PC-3 (cell line): ENCODE results near the gene EDAR. TPM values are rescaled to one million over a fixed set of nuclear protein-coding genes. Genes with fewer than 3 reads are reported as not detected.

Source experiments
- ATAC-seq: fragments of 200-7000 bp; cut with Tn5 transposase; 2 replicates; pipeline ENCODE4 v1.9.1; 2020; ENCODE audit warnings: mild to moderate bottlenecking, moderate library complexity
- BruUV-seq: library from RNA; stranded (reverse); fragments of 400-500 nt; replicated peaks from 2 replicates; lab custom pipeline; 2021; lab: Mats Ljungman, UMichigan
- CTCF ChIA-PET: fragments of 300-600 bp; sonication (Branson Sonifier 250); formaldehyde crosslinking; loops from one replicate; lab custom pipeline; 2022; ENCODE audit warnings: antibody characterized with exemption; lab: Charles Lee
- POLR2A ChIA-PET: fragments of 300-600 bp; sonication (Branson Sonifier 250); formaldehyde crosslinking; loops from one replicate; lab custom pipeline; 2022; ENCODE audit warnings: antibody characterized with exemption; ENCODE audit not compliant: unreplicated experiment; lab: Charles Lee
- DNase-seq: peaks from one replicate; pipeline ENCODE4 v3.0.0-alpha.2; 2015
- H2AFZ ChIP-seq: fragments of 300-600 bp; sonication (generic); 2 replicates; pipeline ENCODE4 v1.6.0; 2016; ENCODE audit warnings: antibody characterized with exemption, low read length
- H3F3A ChIP-seq: fragments of 300-600 bp; sonication (generic); one replicate; pipeline ENCODE4 v1.6.0; 2017; ENCODE audit warnings: antibody characterized with exemption, low read length, control low read depth, mild to moderate bottlenecking; ENCODE audit not compliant: unreplicated experiment
- H3K27ac ChIP-seq: fragments of 300-600 bp; sonication (generic); 2 replicates; pipeline ENCODE4 v1.5.1; 2016; ENCODE audit warnings: mild to moderate bottlenecking, low read length
- H3K27me3 ChIP-seq: fragments of 300-600 bp; sonication (generic); 2 replicates; pipeline ENCODE4 v1.6.1; 2016; ENCODE audit warnings: low read length, mixed read lengths
- H3K36me3 ChIP-seq: fragments of 300-600 bp; sonication (generic); 2 replicates; pipeline ENCODE4 v1.6.1; 2016; ENCODE audit warnings: low read depth, mixed run types, low read length, mixed read lengths
- H3K4me1 ChIP-seq: fragments of 300-600 bp; sonication (generic); 2 replicates; pipeline ENCODE4 v1.5.1; 2016; ENCODE audit warnings: low read length; ENCODE audit not compliant: insufficient read depth
- H3K4me2 ChIP-seq: fragments of 300-600 bp; sonication (generic); 2 replicates; pipeline ENCODE4 v1.6.0; 2016; ENCODE audit warnings: low read length
- H3K4me3 ChIP-seq: fragments of 300-600 bp; sonication (generic); 2 replicates; pipeline ENCODE4 v1.5.1; 2016; ENCODE audit warnings: mild to moderate bottlenecking, low read length, mixed read lengths
- H3K79me2 ChIP-seq: fragments of 300-600 bp; sonication (generic); 2 replicates; pipeline ENCODE4 v1.6.1; 2017; ENCODE audit warnings: low read length, mixed read lengths
- H3K9ac ChIP-seq: fragments of 300-600 bp; sonication (generic); 2 replicates; pipeline ENCODE4 v1.6.0; 2016; ENCODE audit warnings: mild to moderate bottlenecking, low read length
- H3K9me2 ChIP-seq: fragments of 300-600 bp; sonication (generic); replicated peaks from 2 replicates; pipeline ENCODE4 v1.6.1; 2016; ENCODE audit warnings: mixed run types, low read length, mixed read lengths
- H3K9me3 ChIP-seq: fragments of 300-600 bp; sonication (generic); 2 replicates; pipeline ENCODE4 v1.6.1; 2016; ENCODE audit warnings: low read length, mixed read lengths
- H4K20me1 ChIP-seq: fragments of 300-600 bp; sonication (generic); 2 replicates; pipeline ENCODE4 v1.6.1; 2016; ENCODE audit warnings: low read length, mixed read lengths
- EZH2 ChIP-seq: fragments of 300-600 bp; sonication (generic); IDR thresholded peaks from one replicate; pipeline ENCODE4 v1.6.1; 2017; ENCODE audit warnings: antibody characterized with exemption, mild to moderate bottlenecking, low read length; ENCODE audit not compliant: unreplicated experiment
- EZH2phosphoT487 ChIP-seq: fragments of 300-600 bp; sonication (generic); IDR thresholded peaks from 2 replicates; pipeline ENCODE4 v1.6.1; 2018; ENCODE audit warnings: mild to moderate bottlenecking, antibody characterized with exemption, low read length, borderline replicate concordance
- intact Hi-C: fragments of 100-400 bp; cut with micrococcal nuclease; formaldehyde crosslinking; loops from 2 replicates; pipeline ENCODE4 v1.9.0; 2023
- total RNA-seq: library from RNA; depleted of rRNA; stranded (reverse); fragments of >200 nt; gene quantifications from 2 replicates; pipeline ENCODE4 v1.2.3, GENCODE V29; 2014
- TF ChIP-seq, protein P1 (sequence below): fragments of 300-600 bp; sonication (generic); conservative IDR thresholded peaks from 2 replicates; pipeline ENCODE4 v1.5.1; 2017; ENCODE audit warnings: antibody characterized with exemption, low read depth, mild to moderate bottlenecking, low read length

Gene EDAR
- total RNA-seq, 1 experiment from 2014 or later = 0.04 TPM

DNA sequence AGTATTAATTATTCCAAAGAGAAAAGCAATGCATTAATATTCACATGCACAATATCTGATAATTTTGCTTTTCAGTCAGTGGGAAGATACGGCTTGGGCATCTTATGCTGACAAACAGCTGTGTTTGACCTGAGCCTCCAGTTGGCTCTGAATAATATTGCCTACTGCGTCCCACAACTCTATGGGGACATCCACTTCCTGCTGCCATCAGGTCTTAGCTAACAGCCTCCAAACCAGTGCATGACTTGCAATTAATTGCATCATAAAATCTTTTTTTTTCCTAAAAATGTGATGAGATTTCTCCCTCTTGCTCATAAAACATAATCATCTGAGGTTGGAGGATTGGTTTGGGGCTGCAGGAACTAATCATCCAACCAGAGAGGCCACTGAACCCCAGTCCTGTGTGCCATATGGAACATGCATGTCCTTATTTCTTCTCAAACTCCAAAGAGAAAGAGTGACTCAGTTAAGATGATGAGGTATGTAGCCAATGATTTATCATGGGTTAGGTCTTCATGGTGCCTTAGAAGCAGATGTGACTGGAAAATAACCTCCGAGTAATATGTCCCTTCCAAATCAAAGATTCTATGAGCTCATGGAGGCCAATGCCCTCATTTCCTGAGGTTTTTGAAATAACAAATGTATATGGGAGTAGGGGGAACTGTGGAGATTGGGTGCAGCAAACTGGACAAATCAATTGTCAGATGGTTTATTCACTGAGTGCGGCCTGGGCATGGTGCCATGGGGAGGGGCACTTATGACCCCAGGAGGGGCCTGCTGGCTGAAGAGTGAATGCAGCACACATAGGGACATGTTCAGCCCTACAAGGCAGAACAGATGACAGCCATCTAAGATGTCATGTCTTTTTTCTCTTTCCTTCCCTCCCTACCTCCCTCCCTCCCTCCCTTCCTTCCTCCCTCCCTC is 39.4 kb downstream of the EDAR start:
- Histone ChIP-seq H3K4me3 (no peak overlapping the region), H3F3A (no peaks in the 10 kb centered on the region), H3K4me1 (no peaks in the 10 kb centered on the region), H3K27ac (no peak overlapping the region), H3K9me3 (no peaks in the 10 kb centered on the region), H3K9me2 (no peaks in the 10 kb centered on the region), H4K20me1 (no peaks in the 10 kb centered on the region), H2AFZ (no peak overlapping the region), H3K27me3 (no peaks in the 10 kb centered on the region), H3K36me3 (no peaks in the 10 kb centered on the region), H3K4me2 (no peak overlapping the region), H3K9ac (no peak overlapping the region), H3K79me2 (no peaks in the 10 kb centered on the region)
- ATAC-seq = no peak
- ChIA-PET CTCF (no interaction called here), POLR2A (no interaction called here)
- TF ChIP-seq EZH2phosphoT487 (no peak), EZH2 (no peak)
- TF ChIP-seq, protein P1, sequence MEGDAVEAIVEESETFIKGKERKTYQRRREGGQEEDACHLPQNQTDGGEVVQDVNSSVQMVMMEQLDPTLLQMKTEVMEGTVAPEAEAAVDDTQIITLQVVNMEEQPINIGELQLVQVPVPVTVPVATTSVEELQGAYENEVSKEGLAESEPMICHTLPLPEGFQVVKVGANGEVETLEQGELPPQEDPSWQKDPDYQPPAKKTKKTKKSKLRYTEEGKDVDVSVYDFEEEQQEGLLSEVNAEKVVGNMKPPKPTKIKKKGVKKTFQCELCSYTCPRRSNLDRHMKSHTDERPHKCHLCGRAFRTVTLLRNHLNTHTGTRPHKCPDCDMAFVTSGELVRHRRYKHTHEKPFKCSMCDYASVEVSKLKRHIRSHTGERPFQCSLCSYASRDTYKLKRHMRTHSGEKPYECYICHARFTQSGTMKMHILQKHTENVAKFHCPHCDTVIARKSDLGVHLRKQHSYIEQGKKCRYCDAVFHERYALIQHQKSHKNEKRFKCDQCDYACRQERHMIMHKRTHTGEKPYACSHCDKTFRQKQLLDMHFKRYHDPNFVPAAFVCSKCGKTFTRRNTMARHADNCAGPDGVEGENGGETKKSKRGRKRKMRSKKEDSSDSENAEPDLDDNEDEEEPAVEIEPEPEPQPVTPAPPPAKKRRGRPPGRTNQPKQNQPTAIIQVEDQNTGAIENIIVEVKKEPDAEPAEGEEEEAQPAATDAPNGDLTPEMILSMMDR = no peak
- no TSS peak for BruUV-seq
- intact Hi-C loops = no loop called here
- DNase-seq = no peak

DNA sequence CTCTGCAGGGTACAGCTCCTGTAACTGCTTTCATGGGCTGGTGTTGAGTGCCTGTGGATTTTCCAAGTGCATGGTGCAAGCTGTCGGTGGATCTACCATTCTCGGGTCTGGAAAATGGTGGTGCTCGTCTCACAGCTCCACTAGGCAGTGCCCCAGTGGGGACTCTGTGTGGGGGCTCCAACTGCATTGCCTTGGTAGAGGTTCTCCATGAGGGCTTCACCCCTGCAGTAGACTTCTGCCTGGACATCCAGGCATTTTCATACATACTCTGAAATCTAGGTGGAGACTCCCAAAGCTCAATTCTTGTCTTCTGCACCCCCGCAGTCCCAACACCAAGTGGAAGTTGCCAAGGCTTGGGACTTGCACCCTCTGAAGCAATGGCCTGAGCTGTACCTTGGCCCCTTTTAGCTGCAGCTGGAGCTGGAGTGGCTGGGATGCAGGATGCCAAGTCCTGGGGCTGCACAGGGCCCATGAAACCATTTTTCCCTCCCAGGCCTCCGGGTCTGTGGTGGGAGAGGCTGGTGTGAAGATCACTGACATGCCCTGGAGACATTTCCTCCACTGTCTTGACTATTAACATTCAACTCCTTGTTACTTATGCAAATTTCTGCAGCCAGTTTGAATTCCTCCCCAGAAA is 41.6 kb downstream of the EDAR start:
- no peaks in the 10 kb centered on the region for H4K20me1 ChIP-seq
- no peaks in the 10 kb centered on the region for H3F3A ChIP-seq
- DNase-seq (no peak), ATAC-seq (no peak)
- H3K79me2 ChIP-seq = no peaks in the 10 kb centered on the region
- H3K27ac ChIP-seq = no peak overlapping the region
- TF ChIP-seq EZH2 (no peak), EZH2phosphoT487 (no peak)
- TF ChIP-seq, protein P1 = no peak
- no peaks in the 10 kb centered on the region for H3K9me2 ChIP-seq
- no TSS peak for BruUV-seq
- no peaks in the 10 kb centered on the region for H3K4me1 ChIP-seq
- H3K9me3 ChIP-seq = no peaks in the 10 kb centered on the region
- H2AFZ ChIP-seq = no peak overlapping the region
- no peaks in the 10 kb centered on the region for H3K27me3 ChIP-seq
- no peak overlapping the region for H3K4me3 ChIP-seq
- no peak overlapping the region for H3K9ac ChIP-seq
- intact Hi-C loops = no loop called here
- H3K4me2 ChIP-seq = no peak overlapping the region
- POLR2A ChIA-PET = no interaction called here
- CTCF ChIA-PET = no interaction called here
- no peaks in the 10 kb centered on the region for H3K36me3 ChIP-seq

DNA sequence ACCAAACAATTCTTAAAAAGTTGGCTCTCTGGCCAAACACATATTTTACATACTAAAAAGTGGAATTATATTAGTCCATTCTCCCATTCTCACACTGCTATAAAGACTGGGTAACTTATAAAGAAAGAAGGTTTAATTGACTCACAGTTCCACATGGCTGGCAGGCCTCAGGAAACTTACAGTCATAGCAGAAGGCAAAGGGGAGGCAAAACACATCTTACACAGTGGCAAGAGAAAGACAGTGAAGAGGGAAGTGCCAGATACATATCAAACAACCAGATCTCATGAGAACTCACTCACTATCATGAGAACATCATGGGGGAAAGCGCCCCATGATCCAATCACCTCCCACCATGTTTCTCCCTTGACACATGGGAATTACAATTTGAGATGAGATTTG is 42.6 kb downstream of the EDAR start:
- no peaks in the 10 kb centered on the region for H3K27me3 ChIP-seq
- H4K20me1 ChIP-seq = no peaks in the 10 kb centered on the region
- no peak overlapping the region for H3K4me2 ChIP-seq
- no peaks in the 10 kb centered on the region for H3K79me2 ChIP-seq
- no peaks in the 10 kb centered on the region for H3F3A ChIP-seq
- H2AFZ ChIP-seq = no peak overlapping the region
- CTCF ChIA-PET = no interaction called here
- H3K9me3 ChIP-seq = no peaks in the 10 kb centered on the region
- DNase-seq = no peak
- intact Hi-C loops = no loop called here
- TF ChIP-seq EZH2phosphoT487 (no peak), EZH2 (no peak)
- TF ChIP-seq, protein P1 = no peak
- no peak overlapping the region for H3K4me3 ChIP-seq
- no peak for ATAC-seq
- H3K4me1 ChIP-seq = no peaks in the 10 kb centered on the region
- no peaks in the 10 kb centered on the region for H3K36me3 ChIP-seq
- no peaks in the 10 kb centered on the region for H3K9me2 ChIP-seq
- POLR2A ChIA-PET = no interaction called here
- no TSS peak for BruUV-seq
- H3K27ac ChIP-seq = no peak overlapping the region
- H3K9ac ChIP-seq = no peak overlapping the region
